Suprapubic skin (tissue), 4 donors: ENCODE results near the gene MRPS23. TPM values are rescaled to one million over a fixed set of nuclear protein-coding genes. Genes with fewer than 3 reads are reported as not detected.

ENCODE experiments used
- DNase-seq, 2 donors: peaks; one replicate each; pipeline ENCODE4 v3.0.0-alpha.2; 2019; ENCODE audit warnings: low spot score in 2 of 2
- H3K27ac ChIP-seq: fragments of 200-600 bp; sonication (generic); one replicate; pipeline ENCODE4 v1.5.1; 2019
- H3K27me3 ChIP-seq: fragments of 200-600 bp; sonication (generic); one replicate; pipeline ENCODE4 v1.5.1; 2019
- H3K36me3 ChIP-seq: fragments of 200-600 bp; sonication (generic); one replicate; pipeline ENCODE4 v1.5.1; 2019
- H3K4me1 ChIP-seq: fragments of 200-600 bp; sonication (generic); one replicate; pipeline ENCODE4 v1.5.1; 2019
- H3K4me3 ChIP-seq: fragments of 200-600 bp; sonication (generic); one replicate; pipeline ENCODE4 v1.5.1; 2019; ENCODE audit warnings: mild to moderate bottlenecking
- H3K9me3 ChIP-seq: fragments of 200-600 bp; sonication (generic); one replicate; pipeline ENCODE4 v1.5.1; 2019
- CTCF ChIP-seq, 2 donors: fragments of 200-600 bp in 1 of 2; fragments of 450-650 bp in 1 of 2; sonication (generic) in 1 of 2; IDR thresholded peaks; one replicate each; pipeline ENCODE4 v1.5.1; 2016 to 2019; ENCODE audit warnings: antibody characterized with exemption in 2 of 2, mild to moderate bottlenecking in 1 of 2, moderate library complexity in 1 of 2
- EP300 ChIP-seq: sonication (generic); formaldehyde crosslinking; IDR thresholded peaks from one replicate; pipeline ENCODE4 v1.6.1; 2017; ENCODE audit warnings: antibody characterized with exemption
- POLR2A ChIP-seq, 2 donors: fragments of 450-650 bp; IDR thresholded peaks; one replicate each; pipeline ENCODE4 v1.6.1; 2017; ENCODE audit warnings: antibody characterized with exemption in 2 of 2, mild to moderate bottlenecking in 2 of 2, moderate library complexity in 2 of 2
- POLR2AphosphoS5 ChIP-seq, 3 donors: sonication (generic); formaldehyde crosslinking; IDR thresholded peaks; one replicate each; pipeline ENCODE4 v1.6.1; 2017; ENCODE audit warnings: antibody characterized with exemption in 3 of 3
- WGBS: methylation state at CpG from one replicate; pipeline ENCODE4 v1.1.5; 2018; 5-methylcytosine and 5-hydroxymethylcytosine counted together
- total RNA-seq, 4 donors: library from RNA; depleted of rRNA; stranded (reverse); fragments of >200 nt; gene quantifications; one replicate each; pipeline ENCODE4 v1.1.0, GENCODE V29; 2016

Gene MRPS23
- total RNA-seq, 4 donors from 2014 or later = 7.4 to 15.2 (median 12.5) TPM

GRCh38 chr17:57823469-57824401 is 26.1 kb downstream of the MRPS23 start:
- Histone ChIP-seq H3K27ac (no peak overlapping the region), H3K4me3 (no peak overlapping the region), H3K4me1 (no peaks in the 10 kb centered on the region), H3K36me3 (no peaks in the 10 kb centered on the region), H3K9me3 (no peaks in the 10 kb centered on the region), H3K27me3 (peaks cover 5% of the 10 kb centered on the region)
- WGBS = 79% methylated on average over 12 of the region's 15 CpGs
- DNase-seq = no peak
- TF ChIP-seq CTCF (IDR thresholded peaks at IDR 0.05) (no peak), POLR2A (IDR thresholded peaks at IDR 0.05) (no peak), EP300 (no peak), POLR2AphosphoS5 (IDR thresholded peaks at IDR 0.05) (no peak)

DNA sequence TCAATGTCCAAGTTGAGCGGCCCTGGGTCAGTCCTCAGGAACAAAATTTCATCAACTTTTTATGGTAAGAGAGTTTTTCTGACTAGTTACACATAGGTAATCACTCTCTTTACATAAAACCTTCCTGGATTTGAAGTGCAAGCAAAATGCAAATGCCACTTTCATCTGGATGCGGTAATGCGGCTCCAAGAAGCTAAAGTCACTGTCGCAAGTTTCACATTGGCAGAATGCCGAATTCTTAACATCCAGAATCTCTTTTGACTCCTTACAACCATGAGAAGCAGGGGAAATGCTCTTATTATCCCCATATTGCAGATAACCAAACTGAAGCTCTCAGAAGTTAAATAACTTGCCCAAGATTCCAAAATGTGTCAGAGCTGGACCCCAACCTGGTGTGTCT is 30.0 kb downstream of the MRPS23 start:
- Histone ChIP-seq H3K9me3 (no peaks in the 10 kb centered on the region), H3K4me3 (no peak overlapping the region), H3K27ac (no peak overlapping the region), H3K27me3 (peaks cover 30% of the 10 kb centered on the region), H3K36me3 (no peaks in the 10 kb centered on the region), H3K4me1 (no peaks in the 10 kb centered on the region)
- WGBS = 81% methylated on average over 5 of the region's 5 CpGs
- no peak for DNase-seq
- TF ChIP-seq POLR2AphosphoS5 (IDR thresholded peaks at IDR 0.05) (no peak), EP300 (no peak), POLR2A (IDR thresholded peaks at IDR 0.05) (no peak), CTCF (IDR thresholded peaks at IDR 0.05) (no peak)

DNA sequence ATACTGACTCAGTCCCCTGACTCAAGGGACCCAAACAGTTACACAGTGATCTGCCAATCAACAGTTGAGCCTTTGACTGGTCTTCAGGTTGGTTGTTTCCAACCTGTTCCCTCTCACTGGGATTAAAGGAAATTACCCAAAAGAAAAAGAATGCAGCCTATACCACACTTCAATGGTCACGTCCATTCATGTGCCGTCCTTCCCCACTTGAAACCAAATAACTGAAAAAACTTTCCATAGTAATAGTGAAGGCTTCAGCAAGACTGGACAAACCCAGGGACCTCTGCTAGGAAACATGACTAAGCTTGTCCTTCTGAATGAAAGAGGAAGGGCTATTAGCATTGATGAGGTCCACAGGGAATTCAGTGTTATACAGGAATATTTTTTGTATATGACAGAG is 30.6 kb downstream of the MRPS23 start:
- H3K27me3 ChIP-seq = peaks cover 30% of the 10 kb centered on the region
- 86% methylated on average over 2 of the region's 2 CpGs for WGBS
- no peaks in the 10 kb centered on the region for H3K36me3 ChIP-seq
- H3K4me3 ChIP-seq = no peak overlapping the region
- H3K9me3 ChIP-seq = no peaks in the 10 kb centered on the region
- no peak overlapping the region for H3K27ac ChIP-seq
- DNase-seq = no peak
- no peaks in the 10 kb centered on the region for H3K4me1 ChIP-seq
- TF ChIP-seq POLR2AphosphoS5 (IDR thresholded peaks at IDR 0.05) = no peak
- TF ChIP-seq CTCF (IDR thresholded peaks at IDR 0.05) = no peak
- TF ChIP-seq EP300 = no peak
- no peak for TF ChIP-seq POLR2A (IDR thresholded peaks at IDR 0.05)

- TF ChIP-seq EP300 (no peak), POLR2A (IDR thresholded peaks at IDR 0.05) (no peak), CTCF (IDR thresholded peaks at IDR 0.05) (no peak), POLR2AphosphoS5 (IDR thresholded peaks at IDR 0.05) (no peak)
- no peaks in the 10 kb centered on the region for H3K4me1 ChIP-seq
- H3K4me3 ChIP-seq = no peak overlapping the region
- no peaks in the 10 kb centered on the region for H3K9me3 ChIP-seq
- H3K36me3 ChIP-seq = no peaks in the 10 kb centered on the region
- H3K27ac ChIP-seq = no peak overlapping the region
- peaks cover 30% of the 10 kb centered on the region for H3K27me3 ChIP-seq
- 85% methylated on average over 9 of the region's 9 CpGs for WGBS
- DNase-seq = no peak
Observed at GRCh38 chr17:57818066-57818465, 31.8 kb downstream of the MRPS23 start.

DNA sequence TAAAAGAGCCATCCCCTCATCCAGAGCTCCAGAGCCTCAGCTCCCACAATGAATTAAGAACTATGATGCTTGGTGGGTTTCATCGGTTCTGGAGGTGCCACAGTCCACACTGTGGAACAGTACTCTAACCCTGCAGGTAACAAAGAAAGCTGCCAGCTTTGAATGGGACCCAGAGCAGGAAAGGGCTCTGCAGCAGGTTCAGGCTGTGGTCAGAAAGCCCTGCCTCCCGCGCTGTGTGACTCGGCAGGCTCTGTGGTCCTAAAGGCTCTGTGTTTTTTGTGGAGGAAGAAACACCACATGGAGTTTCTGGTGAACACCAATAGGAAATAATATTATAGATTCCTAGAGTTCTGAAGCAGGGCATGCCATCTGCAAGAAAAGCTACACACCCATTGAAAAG is 32.5 kb downstream of the MRPS23 start:
- H3K36me3 ChIP-seq = no peaks in the 10 kb centered on the region
- TF ChIP-seq POLR2A (IDR thresholded peaks at IDR 0.05) (no peak), POLR2AphosphoS5 (IDR thresholded peaks at IDR 0.05) (no peak), EP300 (no peak), CTCF (IDR thresholded peaks at IDR 0.05) (no peak)
- peaks cover 30% of the 10 kb centered on the region for H3K27me3 ChIP-seq
- 98% methylated on average over 4 of the region's 4 CpGs for WGBS
- no peaks in the 10 kb centered on the region for H3K4me1 ChIP-seq
- H3K27ac ChIP-seq = no peak overlapping the region
- no peaks in the 10 kb centered on the region for H3K9me3 ChIP-seq
- DNase-seq = no peak
- H3K4me3 ChIP-seq = no peak overlapping the region
